Measurements from ENCODE around the gene NAA10. TPM values are rescaled to one million over a fixed set of nuclear protein-coding genes. Genes with fewer than 3 reads are reported as not detected.

Gene NAA10
- total RNA-seq, 1 experiment from 2014 or later: 107 TPM

DNA sequence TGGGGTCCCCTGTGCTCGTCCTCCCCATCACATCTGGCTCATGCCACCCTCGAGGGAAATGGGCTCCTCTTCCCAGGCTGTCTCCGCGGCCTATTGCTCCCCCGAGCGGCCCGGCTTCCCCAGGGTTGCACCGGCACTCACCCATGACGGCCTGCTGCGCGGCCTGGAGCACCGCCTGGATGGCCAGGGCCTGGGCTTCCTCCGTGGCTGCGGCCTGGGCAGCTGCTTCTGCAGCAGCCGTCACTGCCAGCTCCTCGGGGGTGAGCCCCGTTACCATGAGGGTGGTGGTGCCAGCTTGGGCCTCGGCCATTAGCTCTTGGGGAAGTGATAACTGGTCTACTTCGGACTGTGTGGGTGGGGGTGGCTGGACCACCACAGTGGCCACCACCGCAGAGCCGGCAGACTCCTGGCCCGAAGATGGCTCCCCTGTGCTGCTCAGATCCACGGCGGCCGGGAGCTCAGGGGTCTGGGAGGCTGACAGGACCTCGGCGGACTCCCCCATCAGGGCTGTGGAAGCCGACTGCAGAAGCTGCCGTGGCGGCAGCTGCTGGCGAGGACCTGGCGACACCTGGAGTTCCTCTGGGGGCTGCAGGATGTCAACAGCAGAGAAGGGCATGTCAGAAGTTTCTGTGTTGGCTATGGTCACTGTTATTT lies 17.7 kb upstream of the NAA10 start (continued):
- TF ChIP-seq, protein P1, sequence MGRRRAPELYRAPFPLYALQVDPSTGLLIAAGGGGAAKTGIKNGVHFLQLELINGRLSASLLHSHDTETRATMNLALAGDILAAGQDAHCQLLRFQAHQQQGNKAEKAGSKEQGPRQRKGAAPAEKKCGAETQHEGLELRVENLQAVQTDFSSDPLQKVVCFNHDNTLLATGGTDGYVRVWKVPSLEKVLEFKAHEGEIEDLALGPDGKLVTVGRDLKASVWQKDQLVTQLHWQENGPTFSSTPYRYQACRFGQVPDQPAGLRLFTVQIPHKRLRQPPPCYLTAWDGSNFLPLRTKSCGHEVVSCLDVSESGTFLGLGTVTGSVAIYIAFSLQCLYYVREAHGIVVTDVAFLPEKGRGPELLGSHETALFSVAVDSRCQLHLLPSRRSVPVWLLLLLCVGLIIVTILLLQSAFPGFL (CRISPR knock-in tag; IDR thresholded peaks at IDR 0.05; ENCODE audit: borderline replicate concordance): no peak

DNA sequence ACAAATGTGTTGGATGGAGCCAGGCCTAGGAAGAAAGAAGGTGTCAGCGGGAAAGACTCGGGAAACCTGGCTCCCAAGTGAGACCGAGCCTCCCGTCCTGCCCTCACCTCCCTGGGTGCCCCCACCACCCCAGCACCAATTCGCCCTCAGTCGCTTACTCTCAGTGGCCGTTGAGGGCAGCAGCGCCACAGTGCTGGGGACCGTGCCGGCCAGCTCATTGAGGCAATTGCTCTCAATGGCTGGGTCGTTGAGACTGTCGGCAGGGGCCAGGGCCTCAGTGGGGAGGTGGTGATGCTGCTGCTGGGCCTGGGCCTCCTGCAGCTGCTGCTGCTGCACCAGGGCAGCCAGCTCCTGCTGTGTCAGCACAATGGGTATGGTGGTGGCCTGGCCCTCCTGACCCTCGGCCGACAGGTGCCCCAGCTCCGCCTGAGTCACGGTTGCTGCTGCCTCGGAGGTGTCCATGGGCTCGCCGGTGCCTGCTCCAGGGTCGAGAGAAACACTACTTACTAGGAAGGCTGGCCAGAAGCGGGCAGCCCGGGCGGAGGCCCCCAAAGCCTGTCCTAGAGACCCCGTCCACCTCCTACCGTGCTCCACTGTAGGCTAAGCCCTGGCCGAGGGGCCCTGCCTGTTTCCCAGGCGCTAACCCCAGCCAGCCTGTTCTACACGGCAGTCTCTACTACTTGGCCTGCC lies 17.0 kb upstream of the NAA10 start:
- DNase-seq (ENCODE audit: low spot score): no peak
- TF ChIP-seq, protein P2, sequence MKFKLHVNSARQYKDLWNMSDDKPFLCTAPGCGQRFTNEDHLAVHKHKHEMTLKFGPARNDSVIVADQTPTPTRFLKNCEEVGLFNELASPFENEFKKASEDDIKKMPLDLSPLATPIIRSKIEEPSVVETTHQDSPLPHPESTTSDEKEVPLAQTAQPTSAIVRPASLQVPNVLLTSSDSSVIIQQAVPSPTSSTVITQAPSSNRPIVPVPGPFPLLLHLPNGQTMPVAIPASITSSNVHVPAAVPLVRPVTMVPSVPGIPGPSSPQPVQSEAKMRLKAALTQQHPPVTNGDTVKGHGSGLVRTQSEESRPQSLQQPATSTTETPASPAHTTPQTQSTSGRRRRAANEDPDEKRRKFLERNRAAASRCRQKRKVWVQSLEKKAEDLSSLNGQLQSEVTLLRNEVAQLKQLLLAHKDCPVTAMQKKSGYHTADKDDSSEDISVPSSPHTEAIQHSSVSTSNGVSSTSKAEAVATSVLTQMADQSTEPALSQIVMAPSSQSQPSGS (CRISPR knock-in tag; IDR thresholded peaks at IDR 0.05; ENCODE audit: borderline replicate concordance, low read depth): no peak
- TF ChIP-seq SMAD3 (CRISPR knock-in tag; IDR thresholded peaks at IDR 0.05; ENCODE audit: borderline replicate concordance) (no peak), ZNF416 (CRISPR knock-in tag; IDR thresholded peaks at IDR 0.05) (no peak), EMX1 (CRISPR knock-in tag; IDR thresholded peaks at IDR 0.05) (no peak), CBFB (CRISPR knock-in tag; IDR thresholded peaks at IDR 0.05; ENCODE audit: low read depth) (no peak), NFYB (CRISPR knock-in tag; conservative IDR thresholded peaks at IDR 0.05; ENCODE audit: low read depth) (no peak), ZBTB21 (CRISPR knock-in tag; IDR thresholded peaks at IDR 0.05; ENCODE audit: borderline replicate concordance) (no peak), CREB1 (CRISPR knock-in tag; IDR thresholded peaks at IDR 0.05) (no peak), ZNF121 (CRISPR knock-in tag; IDR thresholded peaks at IDR 0.05) (no peak), ZNF671 (CRISPR knock-in tag; IDR thresholded peaks at IDR 0.05) (no peak), RORB (CRISPR knock-in tag; IDR thresholded peaks at IDR 0.05) (no peak)
- H3K4me3 Mint-ChIP-seq: no peak overlapping the region
- ChIA-PET CTCF (interaction anchor here (0.5 kb wide), 1 partner anchor 149 kb away, joined by 3 read pairs; no protein-coding TSS in a partner anchor), POLR2A (no interaction called here)
- no peak overlapping the region for H3K27ac Mint-ChIP-seq
- peaks cover 27% of the 10 kb centered on the region for H3K36me3 Mint-ChIP-seq
- no peaks in the 10 kb centered on the region for H3K27me3 Mint-ChIP-seq (ENCODE audit: low read depth)
- H3K4me1 Mint-ChIP-seq: peaks cover 11% of the 10 kb centered on the region
- ATAC-seq: no peak
- H3K9me3 Mint-ChIP-seq: no peaks in the 10 kb centered on the region

DNA sequence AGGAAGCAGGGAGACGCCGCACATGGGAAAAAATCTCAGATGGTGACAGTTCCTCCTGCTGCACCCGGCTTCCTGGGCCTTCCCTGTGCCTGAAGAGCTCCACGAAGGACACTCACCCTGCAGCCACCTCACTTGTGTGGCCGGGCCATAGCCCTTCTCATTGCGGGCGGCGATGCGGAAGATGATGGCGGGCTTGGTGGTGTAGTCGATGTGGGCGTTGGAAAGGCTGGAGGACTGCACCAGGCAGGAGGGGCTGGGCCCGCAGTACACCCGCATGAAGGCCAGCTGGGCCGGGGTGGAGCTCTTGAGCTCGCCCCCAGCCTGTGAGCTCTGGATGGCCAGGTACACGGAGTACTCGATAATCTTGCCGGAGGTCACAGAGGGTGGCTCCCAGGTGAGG lies 15.3 kb upstream of the NAA10 start:
- H3K9me3 Mint-ChIP-seq: no peaks in the 10 kb centered on the region
- DNase-seq (ENCODE audit: low spot score): no peak
- no peak for ATAC-seq
- ChIA-PET POLR2A (interaction anchor here (0.5 kb wide), 1 partner anchor 87 kb away, joined by 4 read pairs; no protein-coding TSS in a partner anchor), CTCF (interaction anchor here (7.3 kb wide), 1 partner anchor 23 kb away, joined by 116 read pairs; the partner anchor contains the start of gene ARHGAP4)
- no peak overlapping the region for H3K27ac Mint-ChIP-seq
- TF ChIP-seq GTF2I (CRISPR knock-in tag; conservative IDR thresholded peaks at IDR 0.05) (no peak), TEAD1 (CRISPR knock-in tag; IDR thresholded peaks at IDR 0.05) (no peak)
- TF ChIP-seq, protein P3, sequence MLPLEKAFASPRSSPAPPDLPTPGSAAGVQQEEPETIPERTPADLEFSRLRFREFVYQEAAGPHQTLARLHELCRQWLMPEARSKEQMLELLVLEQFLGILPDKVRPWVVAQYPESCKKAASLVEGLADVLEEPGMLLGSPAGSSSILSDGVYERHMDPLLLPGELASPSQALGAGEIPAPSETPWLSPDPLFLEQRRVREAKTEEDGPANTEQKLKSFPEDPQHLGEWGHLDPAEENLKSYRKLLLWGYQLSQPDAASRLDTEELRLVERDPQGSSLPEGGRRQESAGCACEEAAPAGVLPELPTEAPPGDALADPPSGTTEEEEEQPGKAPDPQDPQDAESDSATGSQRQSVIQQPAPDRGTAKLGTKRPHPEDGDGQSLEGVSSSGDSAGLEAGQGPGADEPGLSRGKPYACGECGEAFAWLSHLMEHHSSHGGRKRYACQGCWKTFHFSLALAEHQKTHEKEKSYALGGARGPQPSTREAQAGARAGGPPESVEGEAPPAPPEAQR (CRISPR knock-in tag; IDR thresholded peaks at IDR 0.05): no peak
- H3K27me3 Mint-ChIP-seq (ENCODE audit: low read depth): no peaks in the 10 kb centered on the region
- H3K4me1 Mint-ChIP-seq: peaks cover 11% of the 10 kb centered on the region
- peaks cover 26% of the 10 kb centered on the region for H3K36me3 Mint-ChIP-seq
- no peak overlapping the region for H3K4me3 Mint-ChIP-seq
